OCI-LY3 (cell line): ENCODE data around the gene ZMYM4.

Experiments used
- H2AFZ ChIP-seq: fragments of 200-600, 300-600 bp; shearing (Covaris generic); 2 replicates; pipeline ENCODE4 v1.6.0; 2014; ENCODE audit warnings: antibody characterized with exemption, low read depth, low read length
- H3K27ac ChIP-seq: fragments of 200-600, 300-600 bp; sonication (generic); 2 replicates; pipeline ENCODE4 v1.5.1; 2014; ENCODE audit warnings: mild to moderate bottlenecking, low read length, moderate library complexity, mixed read lengths
- H3K27me3 ChIP-seq: fragments of 200-600, 300-600 bp; sonication (generic); 2 replicates; pipeline ENCODE4 v1.6.1; 2014; ENCODE audit warnings: low read depth, low read length, mixed read lengths
- H3K36me3 ChIP-seq: fragments of 200-600, 300-600 bp; sonication (generic); replicated peaks from 2 replicates; pipeline ENCODE3; 2014; ENCODE audit warnings: low read depth, low read length, mixed read lengths
- H3K4me1 ChIP-seq: fragments of 300-600, 200-600 bp; sonication (generic); 2 replicates; pipeline ENCODE4 v1.6.1; 2014; ENCODE audit warnings: low read length, mixed read lengths
- H3K4me2 ChIP-seq: fragments of 200-600, 300-600 bp; sonication (generic); 2 replicates; pipeline ENCODE4 v1.6.1; 2014; ENCODE audit warnings: low read length, mixed read lengths
- H3K4me3 ChIP-seq: fragments of 300-600, 200-600 bp; sonication (generic); 2 replicates; pipeline ENCODE4 v1.5.1; 2014; ENCODE audit warnings: antibody characterized with exemption, mild to moderate bottlenecking, low read length, moderate library complexity
- H3K79me2 ChIP-seq: fragments of 300-600, 200-600 bp; shearing (Covaris generic); 2 replicates; pipeline ENCODE4 v1.6.1; 2014; ENCODE audit warnings: mild to moderate bottlenecking, low read length, mixed read lengths
- H3K9ac ChIP-seq: fragments of 300-600, 200-600 bp; shearing (Covaris generic); 2 replicates; pipeline ENCODE4 v1.6.0; 2014; ENCODE audit warnings: mild to moderate bottlenecking, low read length, moderate library complexity
- H3K9me3 ChIP-seq: fragments of 200-600, 300-600 bp; shearing (Covaris generic); 2 replicates; pipeline ENCODE4 v1.6.1; 2014; ENCODE audit warnings: low read length, mixed read lengths; ENCODE audit not compliant: insufficient read depth
- H4K20me1 ChIP-seq: fragments of 200-600, 300-600 bp; sonication (generic); 2 replicates; pipeline ENCODE4 v1.6.1; 2016; ENCODE audit warnings: low read length, mixed read lengths; ENCODE audit not compliant: insufficient read depth
- CTCF ChIP-seq: fragments of 200-600, 300-600 bp; sonication (generic); IDR thresholded peaks from 2 replicates; pipeline ENCODE4 v1.5.1; 2014; ENCODE audit warnings: antibody characterized with exemption, low read length, low read depth
- EZH2phosphoT487 ChIP-seq: fragments of 200-600 bp; shearing (Covaris generic); IDR thresholded peaks from 2 replicates; pipeline ENCODE4 v1.6.1; 2018; ENCODE audit warnings: antibody characterized with exemption, mixed run types, low read depth

The ZMYM4 gene

GRCh38 chr1:35434703-35435102 lies 166.2 kb downstream of the ZMYM4 start:
- Histone ChIP-seq H3K9ac (no peak overlapping the region), H3K36me3 (peaks cover 3% of the 10 kb centered on the region), H3K9me3 (no peaks in the 10 kb centered on the region), H3K79me2 (no peaks in the 10 kb centered on the region), H4K20me1 (no peaks in the 10 kb centered on the region), H3K4me2 (no peak overlapping the region), H3K4me3 (no peak overlapping the region), H3K4me1 (peaks cover 8% of the 10 kb centered on the region; the same call in 1 of the 2 replicates), H3K27me3 (no peaks in the 10 kb centered on the region), H3K27ac (no peak overlapping the region), H2AFZ (no peak overlapping the region)
- no peak for TF ChIP-seq CTCF
- TF ChIP-seq EZH2phosphoT487 = no peak

DNA sequence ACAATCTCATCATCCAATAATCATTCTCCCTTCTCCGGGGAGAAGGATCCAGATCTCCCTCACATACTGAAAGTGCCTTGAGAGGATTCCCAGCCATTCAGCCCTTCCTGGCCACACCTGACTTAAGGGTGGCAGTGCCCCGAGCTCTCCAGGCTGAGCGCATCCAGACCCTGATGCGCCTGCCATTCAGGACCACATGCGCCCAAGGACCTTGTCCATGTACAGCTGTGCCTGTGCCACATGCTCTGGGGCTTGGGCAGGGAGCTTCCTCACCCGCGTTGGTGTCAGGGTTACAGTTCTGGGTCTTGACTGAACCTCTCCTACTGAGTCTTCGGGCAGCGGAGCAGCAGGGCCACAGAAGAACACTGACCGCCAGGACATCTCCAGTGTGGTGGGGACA lies 167.6 kb downstream of the ZMYM4 start:
- TF ChIP-seq EZH2phosphoT487 (no peak), CTCF (no peak)
- no peak overlapping the region for H3K9ac ChIP-seq
- no peaks in the 10 kb centered on the region for H3K9me3 ChIP-seq
- no peaks in the 10 kb centered on the region for H3K27me3 ChIP-seq
- H3K36me3 ChIP-seq = peaks cover 3% of the 10 kb centered on the region
- no peaks in the 10 kb centered on the region for H3K79me2 ChIP-seq
- no peak overlapping the region for H2AFZ ChIP-seq
- H3K4me1 ChIP-seq = peaks cover 8% of the 10 kb centered on the region; the same call in 1 of the 2 replicates
- no peak overlapping the region for H3K4me2 ChIP-seq
- H3K4me3 ChIP-seq = no peak overlapping the region
- H3K27ac ChIP-seq = no peak overlapping the region
- no peaks in the 10 kb centered on the region for H4K20me1 ChIP-seq

- Histone ChIP-seq H3K4me1 (peaks cover 8% of the 10 kb centered on the region; the same call in 1 of the 2 replicates), H3K4me2 (no peak overlapping the region), H3K27me3 (no peaks in the 10 kb centered on the region), H3K36me3 (peaks cover 3% of the 10 kb centered on the region), H3K27ac (no peak overlapping the region), H4K20me1 (no peaks in the 10 kb centered on the region), H3K79me2 (no peaks in the 10 kb centered on the region), H3K9me3 (no peaks in the 10 kb centered on the region), H3K9ac (no peak overlapping the region), H2AFZ (no peak overlapping the region), H3K4me3 (no peak overlapping the region)
- TF ChIP-seq CTCF = no peak
- no peak for TF ChIP-seq EZH2phosphoT487
These were observed 168.7 kb downstream of the ZMYM4 start for GRCh38 chr1:35437200-35437599.

GRCh38 chr1:35439626-35440025 lies 171.1 kb downstream of the ZMYM4 start:
- Histone ChIP-seq H2AFZ (no peak overlapping the region), H3K4me1 (peaks cover 8% of the 10 kb centered on the region; the same call in 1 of the 2 replicates), H3K79me2 (no peaks in the 10 kb centered on the region), H3K9me3 (no peaks in the 10 kb centered on the region), H4K20me1 (no peaks in the 10 kb centered on the region), H3K27ac (no peak overlapping the region), H3K9ac (no peak overlapping the region), H3K36me3 (peaks cover 3% of the 10 kb centered on the region), H3K27me3 (no peaks in the 10 kb centered on the region), H3K4me3 (no peak overlapping the region), H3K4me2 (no peak overlapping the region)
- TF ChIP-seq EZH2phosphoT487 = no peak
- TF ChIP-seq CTCF = no peak
